Hepatocyte (in vitro differentiated cells): ENCODE measurements around the gene DUOX1. TPM values are rescaled to one million over a fixed set of nuclear protein-coding genes. Genes with fewer than 3 reads are reported as not detected.

ENCODE experiments used
- DNase-seq: peaks from one replicate; pipeline ENCODE4 v3.0.0-alpha.2; 2016; ENCODE audit warnings: low spot score
- H2AFZ ChIP-seq: fragments of 200-600 bp; sonication (generic); 2 replicates; pipeline ENCODE4 v1.6.0; 2016; ENCODE audit warnings: antibody characterized with exemption, mild to moderate bottlenecking
- H3K27ac ChIP-seq: fragments of 200-600 bp; sonication (generic); 2 replicates; pipeline ENCODE4 v1.5.1; 2016; ENCODE audit warnings: mild to moderate bottlenecking
- H3K27me3 ChIP-seq: fragments of 200-600 bp; sonication (generic); 2 replicates; pipeline ENCODE4 v1.6.1; 2016
- H3K36me3 ChIP-seq: fragments of 200-600 bp; sonication (generic); replicated peaks from 2 replicates; pipeline ENCODE4 v1.5.1; 2016; ENCODE audit warnings: low read depth; ENCODE audit not compliant: insufficient read depth
- H3K4me1 ChIP-seq: fragments of 200-600 bp; sonication (generic); 2 replicates; pipeline ENCODE4 v1.5.1; 2016; ENCODE audit warnings: mild to moderate bottlenecking, moderate library complexity; ENCODE audit not compliant: insufficient read depth
- H3K4me2 ChIP-seq: fragments of 200-600 bp; sonication (generic); 2 replicates; pipeline ENCODE4 v1.6.0; 2016
- H3K4me3 ChIP-seq: fragments of 200-600 bp; sonication (generic); 2 replicates; pipeline ENCODE4 v1.5.1; 2016; ENCODE audit warnings: mild to moderate bottlenecking
- H3K79me2 ChIP-seq: fragments of 200-600 bp; sonication (generic); 2 replicates; pipeline ENCODE4 v1.6.0; 2017; ENCODE audit warnings: mild to moderate bottlenecking
- H3K9me2 ChIP-seq: fragments of 200-600 bp; sonication (generic); replicated peaks from 2 replicates; pipeline ENCODE4 v1.6.0; 2017; ENCODE audit warnings: mild to moderate bottlenecking; ENCODE audit not compliant: insufficient read depth
- H3K9me3 ChIP-seq: fragments of 200-600 bp; sonication (generic); 2 replicates; pipeline ENCODE4 v1.5.1; 2016; ENCODE audit warnings: low read depth, mild to moderate bottlenecking
- H4K20me1 ChIP-seq: fragments of 200-600 bp; sonication (generic); 2 replicates; pipeline ENCODE4 v1.6.0; 2016; ENCODE audit warnings: mild to moderate bottlenecking; ENCODE audit not compliant: insufficient read depth, poor library complexity, severe bottlenecking
- EZH2 ChIP-seq: fragments of 200-600 bp; sonication (generic); IDR thresholded peaks from 2 replicates; pipeline ENCODE4 v1.6.1; 2016; ENCODE audit warnings: antibody characterized with exemption, mild to moderate bottlenecking, borderline replicate concordance
- EZH2phosphoT487 ChIP-seq: fragments of 200-600 bp; sonication (generic); IDR thresholded peaks from one replicate; pipeline ENCODE4 v1.6.1; 2018; ENCODE audit warnings: antibody characterized with exemption, mild to moderate bottlenecking, low read depth, moderate library complexity; ENCODE audit not compliant: unreplicated experiment, severe bottlenecking
- WGBS: methylation state at CpG from one replicate; pipeline ENCODE4 v1.1.6; 2016; ENCODE audit warnings: low lambda C conversion rate; ENCODE audit errors: missing lambda C conversion rate; 5-methylcytosine and 5-hydroxymethylcytosine counted together
- polyA plus RNA-seq: library from polyadenylated mRNA; unstranded; fragments of >200 nt; fragmentation: Nextera tagmentation; extraction: Ambion mirVana; gene quantifications from 2 replicates; pipeline ENCODE4 v1.2.1, GENCODE V29; 2016
- total RNA-seq: library from RNA; depleted of rRNA; stranded (reverse); fragments of >200 nt; gene quantifications from 2 replicates; pipeline ENCODE4 v1.2.3, GENCODE V29; 2014
- TF ChIP-seq, protein P1 (sequence below): fragments of 200-600 bp; sonication (generic); IDR thresholded peaks from 2 replicates; pipeline ENCODE4 v1.5.1; 2016; ENCODE audit warnings: antibody characterized with exemption, mild to moderate bottlenecking; ENCODE audit not compliant: poor library complexity

Gene DUOX1
- total and polyA plus RNA-seq, 2 experiments from 2014 or later = 3.3 to 7.7 TPM

- TF ChIP-seq EZH2 = no peak
- TF ChIP-seq, protein P1, sequence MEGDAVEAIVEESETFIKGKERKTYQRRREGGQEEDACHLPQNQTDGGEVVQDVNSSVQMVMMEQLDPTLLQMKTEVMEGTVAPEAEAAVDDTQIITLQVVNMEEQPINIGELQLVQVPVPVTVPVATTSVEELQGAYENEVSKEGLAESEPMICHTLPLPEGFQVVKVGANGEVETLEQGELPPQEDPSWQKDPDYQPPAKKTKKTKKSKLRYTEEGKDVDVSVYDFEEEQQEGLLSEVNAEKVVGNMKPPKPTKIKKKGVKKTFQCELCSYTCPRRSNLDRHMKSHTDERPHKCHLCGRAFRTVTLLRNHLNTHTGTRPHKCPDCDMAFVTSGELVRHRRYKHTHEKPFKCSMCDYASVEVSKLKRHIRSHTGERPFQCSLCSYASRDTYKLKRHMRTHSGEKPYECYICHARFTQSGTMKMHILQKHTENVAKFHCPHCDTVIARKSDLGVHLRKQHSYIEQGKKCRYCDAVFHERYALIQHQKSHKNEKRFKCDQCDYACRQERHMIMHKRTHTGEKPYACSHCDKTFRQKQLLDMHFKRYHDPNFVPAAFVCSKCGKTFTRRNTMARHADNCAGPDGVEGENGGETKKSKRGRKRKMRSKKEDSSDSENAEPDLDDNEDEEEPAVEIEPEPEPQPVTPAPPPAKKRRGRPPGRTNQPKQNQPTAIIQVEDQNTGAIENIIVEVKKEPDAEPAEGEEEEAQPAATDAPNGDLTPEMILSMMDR = no peak
- no peak for TF ChIP-seq EZH2phosphoT487
- no peak overlapping the region for H3K4me2 ChIP-seq
- H3K27me3 ChIP-seq = peaks cover 20% of the 10 kb centered on the region
- no peaks in the 10 kb centered on the region for H3K79me2 ChIP-seq
- H3K9me2 ChIP-seq = no peaks in the 10 kb centered on the region
- no peak overlapping the region for H2AFZ ChIP-seq
- H3K9me3 ChIP-seq = no peaks in the 10 kb centered on the region
- no peak for DNase-seq
- 77% methylated on average over 8 of the region's 8 CpGs for WGBS
- H3K4me1 ChIP-seq = peaks cover 3% of the 10 kb centered on the region
- H3K4me3 ChIP-seq = no peak overlapping the region
- H4K20me1 ChIP-seq = no peaks in the 10 kb centered on the region
- no peak overlapping the region for H3K27ac ChIP-seq
- H3K36me3 ChIP-seq = no peaks in the 10 kb centered on the region
Measured at GRCh38 chr15:45137703-45138102, 7.9 kb downstream of the DUOX1 start.

DNA sequence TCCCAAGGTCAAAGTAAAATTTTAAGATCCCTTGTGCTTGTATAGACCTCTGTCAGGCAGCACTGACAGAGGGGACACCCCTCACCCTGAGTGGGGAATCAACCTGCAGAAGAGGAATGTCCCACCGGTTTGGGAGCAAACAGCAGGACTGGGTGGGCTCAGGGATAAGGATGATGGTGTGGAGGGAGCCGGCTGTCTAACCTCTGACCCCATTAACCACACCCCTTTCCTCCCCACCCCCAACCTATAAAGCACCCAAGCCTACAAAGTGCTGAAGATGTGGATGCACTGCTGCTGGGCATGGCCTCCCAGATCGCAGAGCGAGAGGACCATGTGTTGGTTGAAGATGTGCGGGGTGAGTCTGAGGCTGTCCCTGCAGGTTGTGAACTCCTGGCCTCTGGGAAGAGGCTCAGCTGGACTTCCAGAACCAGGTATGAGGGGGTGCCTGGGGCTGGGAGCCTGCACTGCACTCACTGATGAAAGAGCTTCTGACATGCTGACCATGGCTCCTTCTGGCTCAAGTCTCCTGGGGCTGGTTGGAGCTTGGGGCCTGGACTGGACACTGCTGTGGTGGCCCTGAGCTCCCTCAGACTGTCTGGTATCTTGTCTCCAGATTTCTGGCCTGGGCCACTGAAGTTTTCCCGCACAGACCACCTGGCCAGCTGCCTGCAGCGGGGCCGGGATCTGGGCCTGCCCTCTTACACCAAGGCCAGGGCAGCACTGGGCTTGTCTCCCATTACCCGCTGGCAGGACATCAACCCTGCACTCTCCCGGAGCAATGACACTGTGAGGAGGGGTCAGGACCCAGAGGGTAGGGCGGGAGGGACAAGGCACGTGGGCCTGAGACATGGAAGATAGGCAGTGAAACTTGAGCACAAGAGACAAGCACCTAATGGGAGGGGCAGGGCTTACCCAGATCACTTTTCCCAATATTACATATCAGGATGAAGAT lies 9.3 kb downstream of the DUOX1 start:
- Histone ChIP-seq H3K4me3 (no peak overlapping the region), H3K4me1 (peaks cover 3% of the 10 kb centered on the region), H3K79me2 (no peaks in the 10 kb centered on the region), H3K9me2 (no peaks in the 10 kb centered on the region), H3K36me3 (no peaks in the 10 kb centered on the region), H4K20me1 (no peaks in the 10 kb centered on the region), H3K9me3 (no peaks in the 10 kb centered on the region), H3K27me3 (peaks cover 16% of the 10 kb centered on the region), H3K27ac (no peak overlapping the region), H2AFZ (no peak overlapping the region), H3K4me2 (no peak overlapping the region)
- 80% methylated on average over 12 of the region's 12 CpGs for WGBS
- TF ChIP-seq EZH2phosphoT487 (no peak), EZH2 (no peak)
- DNase-seq = no peak

- Histone ChIP-seq H3K36me3 (no peaks in the 10 kb centered on the region), H3K9me2 (no peaks in the 10 kb centered on the region), H4K20me1 (no peaks in the 10 kb centered on the region), H3K9me3 (no peaks in the 10 kb centered on the region), H3K4me2 (no peak overlapping the region), H2AFZ (no peak overlapping the region), H3K4me3 (no peak overlapping the region), H3K4me1 (peaks cover 3% of the 10 kb centered on the region), H3K79me2 (no peaks in the 10 kb centered on the region), H3K27ac (no peak overlapping the region), H3K27me3 (peaks cover 14% of the 10 kb centered on the region)
- 83% methylated on average over 6 of the region's 6 CpGs for WGBS
- TF ChIP-seq EZH2phosphoT487 (no peak), EZH2 (no peak)
- TF ChIP-seq, protein P1 = no peak
- no peak for DNase-seq
Measured at GRCh38 chr15:45139770-45140169, 10.0 kb downstream of the DUOX1 start.

DNA sequence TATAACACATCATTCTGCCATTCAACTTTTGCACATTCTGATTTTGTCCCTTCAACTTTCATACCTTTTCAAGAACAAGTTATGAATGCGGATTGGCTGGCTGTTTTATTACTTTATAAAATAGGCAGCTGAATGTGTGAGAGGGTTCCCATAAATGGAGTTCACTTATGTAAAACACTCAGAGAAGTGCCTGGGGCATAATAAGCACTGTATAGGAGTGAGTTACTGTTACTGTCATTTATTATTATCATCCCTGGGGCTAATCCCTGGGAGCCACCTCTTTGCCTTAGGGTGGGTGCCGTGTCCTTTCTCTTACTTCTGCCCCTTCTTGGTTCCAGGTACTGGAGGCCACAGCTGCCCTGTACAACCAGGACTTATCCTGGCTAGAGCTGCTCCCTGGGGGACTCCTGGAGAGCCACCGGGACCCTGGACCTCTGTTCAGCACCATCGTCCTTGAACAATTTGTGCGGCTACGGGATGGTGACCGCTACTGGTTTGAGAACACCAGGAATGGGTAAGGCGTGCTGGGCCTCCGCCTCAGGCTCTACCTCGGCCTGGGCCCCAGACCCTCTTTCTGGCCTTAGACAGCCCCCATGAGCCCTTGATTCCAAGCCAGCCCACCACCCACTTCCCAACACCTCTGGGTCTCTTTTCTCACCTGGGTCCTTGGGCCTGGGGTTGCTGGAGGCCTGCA lies 10.9 kb downstream of the DUOX1 start:
- Histone ChIP-seq H3K4me1 (no peaks in the 10 kb centered on the region), H3K36me3 (no peaks in the 10 kb centered on the region), H2AFZ (no peak overlapping the region), H3K9me3 (no peaks in the 10 kb centered on the region), H3K27ac (no peak overlapping the region), H3K4me3 (no peak overlapping the region), H4K20me1 (no peaks in the 10 kb centered on the region), H3K79me2 (no peaks in the 10 kb centered on the region), H3K9me2 (no peaks in the 10 kb centered on the region), H3K27me3 (peaks cover 10% of the 10 kb centered on the region), H3K4me2 (no peak overlapping the region)
- WGBS = 96% methylated on average over 10 of the region's 10 CpGs
- no peak for DNase-seq
- TF ChIP-seq EZH2phosphoT487 (no peak), EZH2 (no peak)
- TF ChIP-seq, protein P1 = no peak
